HepG2 (cell line): ENCODE results near the gene DOP1B.

Source experiments
- FOSL2 ChIP-seq: sonication (generic); formaldehyde crosslinking; IDR thresholded peaks from 2 replicates; pipeline ENCODE4 v1.4.0; 2020; ENCODE audit warnings: missing genetic modification reagents
- HNRNPUL1 ChIP-seq: fragments of 200-400 bp; formaldehyde crosslinking; IDR thresholded peaks from 2 replicates; pipeline ENCODE4 v1.6.1; 2017; ENCODE audit warnings: low read depth, mild to moderate bottlenecking, low read length, moderate library complexity
- POLR2A ChIP-seq, 2 experiments: IDR thresholded peaks; 2 replicates each; pipeline ENCODE4 v1.6.1; 2011; ENCODE audit warnings: low read depth in 2 of 2, low read length in 2 of 2, mild to moderate bottlenecking in 1 of 2, moderate library complexity in 1 of 2; ENCODE audit not compliant: insufficient read depth in 1 of 2
- RARG ChIP-seq: sonication (generic); formaldehyde crosslinking; IDR thresholded peaks from 2 replicates; pipeline ENCODE4 v1.4.0; 2020; ENCODE audit warnings: low read depth, mild to moderate bottlenecking, missing genetic modification reagents
- ZNF749 ChIP-seq: sonication (generic); formaldehyde crosslinking; IDR thresholded peaks from 2 replicates; pipeline ENCODE4 v1.8.0; 2022; ENCODE audit warnings: mild to moderate bottlenecking, missing genetic modification reagents, moderate library complexity, borderline replicate concordance
- ZNF777 ChIP-seq: sonication (generic); formaldehyde crosslinking; IDR thresholded peaks from 2 replicates; pipeline ENCODE4 v1.4.0; 2020; ENCODE audit warnings: missing genetic modification reagents
- ZSCAN12 ChIP-seq: sonication (generic); formaldehyde crosslinking; IDR thresholded peaks from 2 replicates; pipeline ENCODE4 v1.9.0; 2021; ENCODE audit warnings: mild to moderate bottlenecking, missing genetic modification reagents

GRCh38 chr21:36169470-36170128 lies 13.0 kb downstream of the DOP1B start:
- TF ChIP-seq HNRNPUL1 = no peak
- no peak for TF ChIP-seq ZNF777 (CRISPR knock-in tag)
- no peak for TF ChIP-seq POLR2A (IDR thresholded peaks at IDR 0.05; ENCODE audit: insufficient read depth in 1 of 2, low read depth in 2 of 2, low read length in 2 of 2)
- no peak for TF ChIP-seq RARG (CRISPR knock-in tag)
- TF ChIP-seq ZSCAN12 (CRISPR knock-in tag) = no peak
- no peak for TF ChIP-seq ZNF749
- no peak for TF ChIP-seq FOSL2 (CRISPR knock-in tag)
